ENCODE measurements around the gene MYORG. TPM values are rescaled to one million over a fixed set of nuclear protein-coding genes. Genes with fewer than 3 reads are reported as not detected.
"Not testable (repeated sequence)": the region's sequence is repeated elsewhere in the genome, so short reads cannot be mapped to it uniquely, and the experiment has no call there.

The MYORG gene
- total RNA-seq, 1 donor from 2014 or later = 6.6 TPM

DNA sequence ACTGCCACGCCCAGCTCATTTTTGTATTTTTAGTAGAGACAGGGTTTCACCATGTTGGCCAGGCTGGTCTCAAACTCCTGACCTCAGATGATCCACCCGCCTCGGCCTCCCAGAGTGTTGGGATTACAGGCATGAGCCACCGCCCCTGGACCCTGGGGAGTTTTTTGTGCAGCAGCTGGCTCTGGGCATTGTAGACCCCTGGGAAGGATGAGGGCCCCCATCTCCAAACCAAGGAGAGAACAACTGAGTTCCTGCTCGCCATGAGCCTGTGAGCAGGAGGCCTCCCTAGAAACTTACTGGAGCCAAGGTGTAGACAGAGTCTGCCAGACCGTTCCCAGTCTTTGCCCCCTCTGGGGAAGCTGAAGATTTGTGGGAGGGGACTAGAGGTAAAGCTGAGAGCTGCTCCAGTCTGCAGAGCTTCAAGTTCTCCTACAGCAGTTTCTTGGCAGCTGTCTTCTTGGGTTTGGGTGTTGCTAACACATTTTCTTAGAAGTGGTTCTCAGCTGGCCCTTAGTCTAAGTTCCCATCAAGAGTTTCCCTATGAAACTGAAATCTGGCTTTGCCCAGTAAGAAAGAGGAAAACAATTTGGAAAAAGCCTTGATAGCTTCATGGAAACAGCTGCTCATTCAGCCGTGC lies 34.9 kb downstream of the MYORG start:
- TF ChIP-seq, protein P1, sequence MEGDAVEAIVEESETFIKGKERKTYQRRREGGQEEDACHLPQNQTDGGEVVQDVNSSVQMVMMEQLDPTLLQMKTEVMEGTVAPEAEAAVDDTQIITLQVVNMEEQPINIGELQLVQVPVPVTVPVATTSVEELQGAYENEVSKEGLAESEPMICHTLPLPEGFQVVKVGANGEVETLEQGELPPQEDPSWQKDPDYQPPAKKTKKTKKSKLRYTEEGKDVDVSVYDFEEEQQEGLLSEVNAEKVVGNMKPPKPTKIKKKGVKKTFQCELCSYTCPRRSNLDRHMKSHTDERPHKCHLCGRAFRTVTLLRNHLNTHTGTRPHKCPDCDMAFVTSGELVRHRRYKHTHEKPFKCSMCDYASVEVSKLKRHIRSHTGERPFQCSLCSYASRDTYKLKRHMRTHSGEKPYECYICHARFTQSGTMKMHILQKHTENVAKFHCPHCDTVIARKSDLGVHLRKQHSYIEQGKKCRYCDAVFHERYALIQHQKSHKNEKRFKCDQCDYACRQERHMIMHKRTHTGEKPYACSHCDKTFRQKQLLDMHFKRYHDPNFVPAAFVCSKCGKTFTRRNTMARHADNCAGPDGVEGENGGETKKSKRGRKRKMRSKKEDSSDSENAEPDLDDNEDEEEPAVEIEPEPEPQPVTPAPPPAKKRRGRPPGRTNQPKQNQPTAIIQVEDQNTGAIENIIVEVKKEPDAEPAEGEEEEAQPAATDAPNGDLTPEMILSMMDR (conservative IDR thresholded peaks at IDR 0.05; ENCODE audit: low read depth, low read length) = no peak
- H3K4me3 ChIP-seq (ENCODE audit: low read depth, low read length) = no peak overlapping the region
- no peak for DNase-seq (ENCODE audit: low read depth)

DNA sequence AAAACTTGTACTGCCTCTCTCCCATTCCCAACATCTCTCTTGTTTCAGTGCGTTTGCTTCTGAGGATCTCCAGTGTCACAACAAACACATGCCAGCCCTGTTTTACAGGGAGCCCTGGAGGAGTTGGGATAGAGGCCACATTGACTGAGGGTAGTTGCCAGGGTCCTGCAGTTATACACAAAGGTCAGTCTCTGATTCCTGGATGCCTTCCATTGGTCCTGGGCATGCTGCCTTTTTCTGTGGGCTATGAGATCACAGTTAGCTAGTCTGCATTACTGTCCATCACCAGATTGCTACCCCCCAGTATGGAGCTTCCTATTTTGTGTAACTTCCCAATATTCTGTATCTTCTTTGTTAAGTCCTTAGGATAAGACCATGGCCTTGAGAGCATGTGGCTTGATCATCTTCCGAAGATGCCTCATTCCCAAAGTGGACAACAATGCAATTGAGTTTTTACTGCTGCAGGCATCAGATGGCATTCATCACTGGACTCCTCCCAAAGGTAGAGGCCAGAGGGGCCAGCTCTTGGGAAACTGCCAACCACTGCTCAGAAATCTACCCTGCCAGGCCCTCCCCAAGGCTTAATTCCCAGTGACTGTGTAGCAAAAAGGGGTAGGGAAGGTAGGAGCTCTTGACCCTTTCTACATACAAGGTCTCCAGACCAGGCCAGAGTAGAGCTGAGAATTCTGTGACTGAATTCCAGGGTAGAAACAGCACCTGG lies 37.9 kb downstream of the MYORG start:
- H3K4me3 ChIP-seq (ENCODE audit: low read depth, low read length) = no peak overlapping the region
- TF ChIP-seq, protein P1 (conservative IDR thresholded peaks at IDR 0.05; ENCODE audit: low read depth, low read length) = no peak
- DNase-seq (ENCODE audit: low read depth) = no peak

DNA sequence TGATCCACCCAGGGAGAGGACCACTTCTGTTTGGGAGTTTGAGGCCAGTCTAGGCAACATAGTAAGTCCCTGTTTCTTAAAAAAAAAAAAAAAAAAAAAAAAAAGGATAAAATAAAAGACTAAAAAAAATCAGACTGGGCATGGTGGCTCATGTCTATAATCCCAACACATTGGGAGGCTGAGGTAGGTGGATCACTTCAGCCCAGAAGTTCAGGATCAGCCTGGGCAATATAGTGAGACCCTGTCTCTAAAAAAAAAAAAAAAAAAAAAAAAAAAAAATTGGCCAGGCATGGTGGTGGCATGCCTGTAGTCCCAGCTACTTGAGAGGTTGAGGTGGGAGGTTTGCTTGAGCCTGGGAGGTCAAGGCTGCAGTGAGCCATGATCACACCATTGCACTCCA lies 38.6 kb downstream of the MYORG start:
- H3K4me3 ChIP-seq (ENCODE audit: low read depth, low read length); DNase-seq (ENCODE audit: low read depth): not testable (repeated sequence)

DNA sequence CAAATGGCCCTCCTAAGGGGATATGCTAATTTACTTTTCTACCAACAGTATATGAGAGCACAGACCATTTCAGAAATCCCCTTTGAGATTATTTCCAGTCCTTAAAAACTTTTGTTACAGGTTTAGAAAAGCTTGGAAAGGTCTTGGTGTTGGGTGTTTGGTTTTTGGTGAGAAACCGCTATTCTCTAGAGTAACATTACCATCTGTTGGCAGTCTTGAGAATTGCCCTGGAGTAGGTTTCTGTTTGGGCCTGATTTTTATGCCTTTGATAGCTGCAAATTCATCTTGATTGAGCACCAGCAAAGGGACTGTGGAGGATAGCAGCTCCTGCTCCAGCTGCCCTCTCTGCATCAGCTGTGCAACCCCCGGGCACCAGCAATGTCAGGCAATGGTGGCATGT lies 39.3 kb downstream of the MYORG start:
- DNase-seq (ENCODE audit: low read depth) = no peak
- TF ChIP-seq, protein P1 (conservative IDR thresholded peaks at IDR 0.05; ENCODE audit: low read depth, low read length) = peak; percentile 33

DNA sequence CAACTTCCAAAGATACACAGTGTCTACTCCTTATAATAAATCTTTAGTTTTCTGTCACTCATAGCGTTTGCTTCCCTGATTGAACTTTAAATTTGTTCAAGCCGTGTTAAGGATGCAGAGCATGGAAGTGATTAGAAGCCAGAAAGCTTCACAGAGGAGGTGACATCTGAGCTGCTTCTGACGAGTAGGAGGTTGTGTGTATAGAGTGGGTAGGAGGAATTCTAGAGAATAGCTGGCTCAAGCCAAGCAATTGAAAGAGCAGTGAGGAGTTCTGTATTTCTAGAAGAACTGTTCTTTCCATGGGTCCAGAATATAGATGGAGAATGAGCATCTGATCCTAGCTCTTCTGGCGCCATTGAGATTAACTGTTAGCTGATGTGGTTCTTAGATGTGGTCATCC lies 41.3 kb downstream of the MYORG start:
- no peak for DNase-seq (ENCODE audit: low read depth)
- TF ChIP-seq, protein P1 (conservative IDR thresholded peaks at IDR 0.05; ENCODE audit: low read depth, low read length) = no peak
- no peak overlapping the region for H3K4me3 ChIP-seq (ENCODE audit: low read depth, low read length)

More for the DNA sequence above, 39.3 kb downstream of the MYORG start:
- H3K4me3 ChIP-seq (ENCODE audit: low read depth, low read length) = no peak overlapping the region

DNA sequence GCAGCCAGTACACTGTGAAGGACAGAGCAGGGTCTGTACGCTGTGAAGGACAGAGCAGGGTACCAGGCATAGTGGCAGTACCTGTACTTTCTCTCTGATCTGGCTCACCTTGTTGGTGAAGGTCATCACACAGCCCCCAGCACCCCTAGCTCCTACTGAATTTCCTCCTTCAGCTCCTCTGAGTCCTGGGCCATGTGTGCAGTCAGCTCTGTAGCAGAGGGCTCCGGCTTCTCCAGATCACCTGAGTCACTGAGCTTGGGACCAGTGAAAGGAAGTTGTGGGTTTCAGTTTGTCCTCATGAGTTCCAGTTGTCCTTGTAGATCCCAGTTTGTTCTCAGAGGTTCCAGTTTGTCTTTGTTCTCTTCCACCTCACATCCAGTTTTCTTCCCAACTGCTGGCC lies 41.8 kb downstream of the MYORG start:
- TF ChIP-seq, protein P1 (conservative IDR thresholded peaks at IDR 0.05; ENCODE audit: low read depth, low read length) = no peak
- no peak overlapping the region for H3K4me3 ChIP-seq (ENCODE audit: low read depth, low read length)
- no peak for DNase-seq (ENCODE audit: low read depth)

DNA sequence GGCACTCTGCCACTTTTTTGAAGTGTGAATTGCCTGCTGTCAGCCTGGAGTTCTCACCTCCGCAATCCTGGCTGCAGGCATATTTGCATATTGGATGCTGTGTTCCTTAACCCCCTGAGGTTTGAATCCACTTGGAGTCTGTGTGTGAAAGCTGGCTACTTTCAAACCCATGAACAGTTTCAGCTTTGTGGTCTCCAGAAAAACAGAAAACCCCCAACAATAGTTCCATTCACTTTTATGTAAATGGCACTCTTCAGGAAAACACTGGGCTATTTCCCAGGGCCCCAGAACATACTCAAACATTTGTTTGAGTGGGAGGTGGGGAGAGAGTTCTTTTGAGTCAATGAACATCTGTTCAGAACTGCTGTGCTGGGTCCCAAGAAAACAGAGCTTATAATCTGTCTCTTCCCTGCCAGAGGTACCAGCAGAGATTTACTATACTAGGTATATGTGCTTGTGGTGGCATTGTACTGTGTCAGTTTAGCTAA lies 42.3 kb downstream of the MYORG start:
- TF ChIP-seq, protein P1 (conservative IDR thresholded peaks at IDR 0.05; ENCODE audit: low read depth, low read length) = no peak
- DNase-seq (ENCODE audit: low read depth) = no peak
- no peak overlapping the region for H3K4me3 ChIP-seq (ENCODE audit: low read depth, low read length)

All from epithelial cell of proximal tubule (primary cell).